Measurements from ENCODE around the gene EXOC3.

EXOC3 gene

DNA sequence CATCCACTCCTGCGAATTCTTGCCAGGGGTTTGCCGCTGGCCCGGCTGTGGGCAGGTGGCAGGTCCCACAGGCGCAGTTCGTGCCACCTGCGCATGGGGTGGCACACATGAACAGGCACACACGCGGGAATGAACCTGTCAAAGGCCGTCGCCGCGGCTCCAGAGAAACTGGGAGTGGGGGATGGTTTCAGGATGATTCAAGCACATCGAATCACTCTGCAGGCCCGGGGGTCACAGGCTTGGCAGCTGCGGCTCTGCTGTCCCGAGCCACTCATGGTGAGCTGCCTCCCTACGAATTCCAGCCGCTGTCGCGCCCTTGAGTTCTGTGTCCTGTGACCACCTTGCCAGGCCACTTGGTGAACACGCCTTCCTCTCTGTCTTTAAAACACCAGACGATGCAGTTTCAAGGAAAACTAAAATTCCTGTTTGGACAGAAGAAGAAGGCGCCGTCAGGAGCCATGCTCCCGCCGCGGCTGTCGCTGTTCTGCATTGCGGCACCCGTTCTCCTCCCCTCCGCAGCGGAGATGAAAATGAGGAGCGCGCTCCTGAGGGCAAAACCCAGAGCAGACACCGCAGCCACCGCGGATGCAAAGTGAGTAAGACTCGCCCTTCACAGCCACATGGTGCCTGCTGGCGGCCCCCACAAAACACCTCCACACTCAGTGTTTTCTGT is 15.4 kb upstream of the EXOC3 start:
- H3K27ac ChIP-seq (ENCODE audit: low read length) = no peak overlapping the region
- no peaks in the 10 kb centered on the region for H3K4me1 ChIP-seq (ENCODE audit: control insufficient read depth, insufficient read depth, low read length)
- no peaks in the 10 kb centered on the region for H3K27me3 ChIP-seq (ENCODE audit: control insufficient read depth, insufficient read depth, low read length)
- no peaks in the 10 kb centered on the region for H3K36me3 ChIP-seq (ENCODE audit: control insufficient read depth, insufficient read depth, low read length)
- no peak for DNase-seq (ENCODE audit: low read depth, low spot score)
- no CpG with 5 or more reads among the region's 39 CpGs for WGBS (ENCODE audit: insufficient coverage, insufficient read length)
- no peaks in the 10 kb centered on the region for H3K9me3 ChIP-seq (ENCODE audit: control insufficient read depth, insufficient read depth, low read length)
- no peak overlapping the region for H3K4me3 ChIP-seq (ENCODE audit: low read length)

DNA sequence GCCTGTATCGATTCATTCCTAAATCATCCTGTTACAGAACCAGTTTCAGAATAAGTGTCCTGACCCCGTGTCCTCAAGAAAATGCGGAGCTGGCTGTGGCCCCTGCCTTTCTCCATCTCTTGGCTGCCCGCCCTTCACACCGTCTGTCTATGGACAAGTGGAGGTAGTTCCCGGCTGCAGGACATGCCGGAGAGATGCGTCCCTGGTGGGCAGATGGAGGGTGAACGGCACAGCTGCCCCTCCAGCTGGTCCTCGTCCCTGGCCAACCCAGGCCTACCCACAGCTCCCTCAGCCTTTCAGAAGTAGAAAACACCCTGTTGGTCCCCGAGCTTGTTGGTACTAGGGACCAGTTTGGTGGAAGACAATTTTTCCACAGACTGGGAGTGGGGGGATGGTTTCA is 14.8 kb upstream of the EXOC3 start:
- no peak for DNase-seq (ENCODE audit: low read depth, low spot score)
- WGBS (ENCODE audit: insufficient coverage, insufficient read length) = no CpG with 5 or more reads among the region's 11 CpGs
- H3K9me3 ChIP-seq (ENCODE audit: control insufficient read depth, insufficient read depth, low read length) = no peaks in the 10 kb centered on the region
- no peak overlapping the region for H3K4me3 ChIP-seq (ENCODE audit: low read length)
- no peaks in the 10 kb centered on the region for H3K4me1 ChIP-seq (ENCODE audit: control insufficient read depth, insufficient read depth, low read length)
- no peak overlapping the region for H3K27ac ChIP-seq (ENCODE audit: low read length)
- H3K36me3 ChIP-seq (ENCODE audit: control insufficient read depth, insufficient read depth, low read length) = no peaks in the 10 kb centered on the region
- no peaks in the 10 kb centered on the region for H3K27me3 ChIP-seq (ENCODE audit: control insufficient read depth, insufficient read depth, low read length)

DNA sequence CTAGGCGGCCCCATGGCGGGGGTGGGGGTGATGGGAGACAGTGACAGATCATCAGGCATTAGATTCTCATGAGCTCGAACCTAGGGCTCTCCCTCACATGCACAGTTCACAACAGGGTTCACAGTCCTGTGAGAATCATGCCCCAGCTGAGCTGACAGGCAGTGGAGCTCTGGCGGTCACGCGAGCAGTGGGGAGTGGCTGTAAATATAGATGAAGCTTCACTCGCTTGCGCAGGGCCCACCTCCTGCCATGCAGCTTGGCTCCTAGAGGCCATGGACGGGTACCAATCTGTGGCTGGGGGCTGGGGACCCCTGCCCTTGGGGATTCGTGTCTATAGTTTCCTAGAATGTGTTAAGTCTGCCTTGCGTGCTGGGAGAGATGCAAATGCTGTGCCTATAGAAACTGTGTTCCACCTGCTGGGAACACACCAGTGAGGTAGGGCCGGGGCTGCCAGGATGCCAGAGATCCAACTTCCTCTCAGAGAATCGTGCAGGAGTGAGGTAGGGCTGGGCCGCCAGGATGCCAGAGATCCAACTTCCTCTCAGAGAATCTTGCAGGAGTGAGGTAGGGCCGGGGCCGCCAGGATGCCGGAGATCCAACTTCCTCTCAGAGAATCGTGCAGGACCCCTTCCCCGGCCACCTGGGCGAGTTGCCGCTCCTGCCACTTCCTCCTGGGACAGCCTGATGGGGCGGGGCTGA is 14.1 kb upstream of the EXOC3 start:
- Histone ChIP-seq H3K9me3 (ENCODE audit: control insufficient read depth, insufficient read depth, low read length) (no peaks in the 10 kb centered on the region), H3K27ac (ENCODE audit: low read length) (no peak overlapping the region), H3K4me3 (ENCODE audit: low read length) (no peak overlapping the region), H3K36me3 (ENCODE audit: control insufficient read depth, insufficient read depth, low read length) (no peaks in the 10 kb centered on the region), H3K4me1 (ENCODE audit: control insufficient read depth, insufficient read depth, low read length) (no peaks in the 10 kb centered on the region), H3K27me3 (ENCODE audit: control insufficient read depth, insufficient read depth, low read length) (no peaks in the 10 kb centered on the region)
- no peak for DNase-seq (ENCODE audit: low read depth, low spot score)
- no CpG with 5 or more reads among the region's 22 CpGs for WGBS (ENCODE audit: insufficient coverage, insufficient read length)

DNA sequence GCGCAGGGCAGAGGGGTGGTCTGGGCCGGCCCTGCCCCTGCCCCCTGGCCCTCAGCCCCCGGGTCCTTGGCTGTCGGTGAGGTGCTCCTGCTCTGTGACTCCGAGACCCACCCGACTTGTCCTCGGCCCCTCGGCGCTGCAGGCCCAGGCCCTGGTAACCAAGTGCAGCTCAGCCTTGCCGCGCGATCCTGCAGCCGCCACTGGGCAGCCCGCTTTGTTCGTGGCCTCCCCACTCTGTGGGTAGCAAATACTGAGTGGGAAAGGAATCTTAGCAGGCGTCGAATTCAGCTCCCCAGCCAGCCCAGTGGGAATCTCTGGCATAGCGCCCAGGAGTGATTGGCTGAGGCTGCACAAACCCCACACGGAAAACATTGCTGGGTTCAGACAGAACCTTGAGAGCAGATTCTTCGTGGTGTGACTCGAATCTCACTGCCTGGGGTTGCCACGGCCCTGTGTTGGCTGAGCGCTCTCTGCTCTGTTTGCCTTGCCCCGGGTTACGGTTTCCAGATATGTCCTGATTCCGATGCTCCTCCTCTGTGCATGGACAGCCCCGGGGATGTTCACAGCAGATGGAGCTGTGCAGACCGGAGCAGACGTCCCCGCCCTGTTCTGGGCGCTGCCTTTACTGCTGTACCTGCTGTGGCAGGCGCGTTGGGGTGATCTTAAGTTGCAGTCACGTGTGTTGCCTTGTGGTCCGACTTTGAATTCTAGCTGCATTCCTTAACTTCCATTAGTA is 13.4 kb upstream of the EXOC3 start:
- whole genome bisulfite sequencing (ENCODE audit: insufficient coverage, insufficient read length) = no CpG with 5 or more reads among the region's 35 CpGs
- Histone ChIP-seq H3K4me1 (ENCODE audit: control insufficient read depth, insufficient read depth, low read length) (no peaks in the 10 kb centered on the region), H3K4me3 (ENCODE audit: low read length) (no peak overlapping the region), H3K27ac (ENCODE audit: low read length) (no peak overlapping the region), H3K9me3 (ENCODE audit: control insufficient read depth, insufficient read depth, low read length) (no peaks in the 10 kb centered on the region), H3K36me3 (ENCODE audit: control insufficient read depth, insufficient read depth, low read length) (no peaks in the 10 kb centered on the region), H3K27me3 (ENCODE audit: control insufficient read depth, insufficient read depth, low read length) (no peaks in the 10 kb centered on the region)
- no peak for DNase-seq (ENCODE audit: low read depth, low spot score)

DNA sequence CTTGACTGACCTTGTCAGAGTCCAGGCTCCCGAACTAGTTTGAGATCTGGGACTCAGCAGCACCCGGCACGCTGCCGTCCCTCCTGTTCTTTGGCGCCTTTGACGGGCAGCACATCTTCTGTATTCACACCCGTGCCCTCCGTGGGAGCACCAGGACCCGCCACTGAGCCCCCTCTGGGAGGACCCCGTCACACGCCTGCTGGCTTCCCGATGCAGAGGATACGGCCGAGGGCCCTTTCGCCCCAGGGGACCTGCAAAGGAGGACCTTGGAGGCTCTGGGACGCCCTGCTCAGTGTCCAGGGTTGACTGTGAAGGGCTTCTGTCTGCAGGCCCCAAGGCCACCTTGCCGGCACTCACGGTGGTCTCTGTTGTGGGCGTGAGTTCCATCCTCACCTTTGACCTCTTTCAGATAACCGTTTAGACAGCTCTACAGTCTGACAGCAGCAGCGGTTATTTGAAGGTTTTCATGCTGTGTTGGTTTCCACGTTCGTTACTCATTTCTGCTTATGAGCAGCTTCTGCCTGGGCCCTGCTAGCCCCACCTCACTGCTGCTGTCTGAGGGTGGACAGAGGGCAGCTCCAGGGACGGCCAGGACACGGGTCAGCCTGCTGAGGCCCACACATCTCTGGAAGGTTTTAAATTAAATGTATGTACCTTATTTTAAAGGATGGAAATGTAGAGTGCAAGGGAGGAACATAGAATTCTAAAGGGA is 12.6 kb upstream of the EXOC3 start:
- no peaks in the 10 kb centered on the region for H3K27me3 ChIP-seq (ENCODE audit: control insufficient read depth, insufficient read depth, low read length)
- no peak for DNase-seq (ENCODE audit: low read depth, low spot score)
- no peak overlapping the region for H3K4me3 ChIP-seq (ENCODE audit: low read length)
- no peak overlapping the region for H3K27ac ChIP-seq (ENCODE audit: low read length)
- H3K9me3 ChIP-seq (ENCODE audit: control insufficient read depth, insufficient read depth, low read length) = no peaks in the 10 kb centered on the region
- no peaks in the 10 kb centered on the region for H3K4me1 ChIP-seq (ENCODE audit: control insufficient read depth, insufficient read depth, low read length)
- no peaks in the 10 kb centered on the region for H3K36me3 ChIP-seq (ENCODE audit: control insufficient read depth, insufficient read depth, low read length)
- WGBS (ENCODE audit: insufficient coverage, insufficient read length) = no CpG with 5 or more reads among the region's 25 CpGs

DNA sequence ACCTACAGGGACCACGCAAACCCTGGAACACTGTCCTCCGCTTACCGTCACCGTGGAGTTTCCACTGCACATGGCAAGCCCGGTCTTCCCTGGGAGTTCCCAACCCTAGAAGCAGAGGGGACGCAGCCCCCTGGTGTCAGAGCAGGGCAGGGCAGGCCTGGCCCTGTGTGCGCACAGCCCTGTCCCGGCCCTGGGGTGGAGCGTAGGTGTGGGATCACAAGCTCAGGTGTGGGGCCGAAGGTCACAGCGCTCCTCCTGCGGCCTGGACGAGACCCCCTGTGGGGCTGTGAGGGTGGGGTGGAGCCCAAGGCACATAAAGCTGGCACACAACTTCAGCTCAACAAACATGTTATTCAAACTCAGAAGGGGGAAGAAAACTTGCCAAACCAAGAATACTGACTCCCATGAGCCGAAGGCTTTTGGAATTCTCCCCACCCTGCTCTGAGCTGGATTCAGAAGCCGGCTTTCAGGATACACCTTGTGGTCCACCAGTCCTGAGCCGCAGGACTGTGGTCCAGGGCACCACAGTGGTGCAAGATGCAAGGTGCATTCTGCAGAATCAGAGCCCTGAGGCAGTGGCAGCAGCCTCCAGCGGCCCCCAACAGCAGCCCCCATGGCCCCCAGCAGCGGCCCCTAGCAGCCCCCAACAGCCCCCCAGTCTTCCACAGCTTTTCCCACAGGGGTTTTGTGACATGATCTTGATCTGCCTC is 11.8 kb upstream of the EXOC3 start:
- no peak for DNase-seq (ENCODE audit: low read depth, low spot score)
- H3K27ac ChIP-seq (ENCODE audit: low read length) = no peak overlapping the region
- H3K9me3 ChIP-seq (ENCODE audit: control insufficient read depth, insufficient read depth, low read length) = no peaks in the 10 kb centered on the region
- no peak overlapping the region for H3K4me3 ChIP-seq (ENCODE audit: low read length)
- H3K27me3 ChIP-seq (ENCODE audit: control insufficient read depth, insufficient read depth, low read length) = no peaks in the 10 kb centered on the region
- H3K36me3 ChIP-seq (ENCODE audit: control insufficient read depth, insufficient read depth, low read length) = no peaks in the 10 kb centered on the region
- no peaks in the 10 kb centered on the region for H3K4me1 ChIP-seq (ENCODE audit: control insufficient read depth, insufficient read depth, low read length)
- WGBS (ENCODE audit: insufficient coverage, insufficient read length) = no CpG with 5 or more reads among the region's 18 CpGs

DNA sequence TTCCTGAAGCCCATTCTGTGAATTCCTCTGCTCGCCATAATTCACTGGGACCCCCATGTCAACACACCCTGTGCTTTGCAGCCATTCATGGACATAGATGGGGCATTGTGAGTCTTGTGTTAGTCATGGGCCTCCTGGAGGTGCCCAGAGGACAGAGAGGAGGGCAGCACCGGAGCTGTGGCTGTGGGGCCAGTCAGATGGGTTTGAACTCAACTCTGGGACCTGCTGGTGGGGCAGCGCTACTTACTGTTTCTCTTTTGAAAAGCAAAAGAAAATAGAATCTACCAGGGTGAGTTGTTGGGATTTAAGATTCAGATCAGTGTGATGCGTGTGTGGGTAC is 11.3 kb upstream of the EXOC3 start:
- WGBS (ENCODE audit: insufficient coverage, insufficient read length) = no CpG with 5 or more reads among the region's 4 CpGs
- no peaks in the 10 kb centered on the region for H3K36me3 ChIP-seq (ENCODE audit: control insufficient read depth, insufficient read depth, low read length)
- DNase-seq (ENCODE audit: low read depth, low spot score) = no peak
- H3K9me3 ChIP-seq (ENCODE audit: control insufficient read depth, insufficient read depth, low read length) = no peaks in the 10 kb centered on the region
- peaks cover 2% of the 10 kb centered on the region; the same call in 1 of the 2 replicates for H3K4me1 ChIP-seq (ENCODE audit: control insufficient read depth, insufficient read depth, low read length)
- H3K27me3 ChIP-seq (ENCODE audit: control insufficient read depth, insufficient read depth, low read length) = no peaks in the 10 kb centered on the region
- no peak overlapping the region for H3K4me3 ChIP-seq (ENCODE audit: low read length)
- H3K27ac ChIP-seq (ENCODE audit: low read length) = no peak overlapping the region

DNA sequence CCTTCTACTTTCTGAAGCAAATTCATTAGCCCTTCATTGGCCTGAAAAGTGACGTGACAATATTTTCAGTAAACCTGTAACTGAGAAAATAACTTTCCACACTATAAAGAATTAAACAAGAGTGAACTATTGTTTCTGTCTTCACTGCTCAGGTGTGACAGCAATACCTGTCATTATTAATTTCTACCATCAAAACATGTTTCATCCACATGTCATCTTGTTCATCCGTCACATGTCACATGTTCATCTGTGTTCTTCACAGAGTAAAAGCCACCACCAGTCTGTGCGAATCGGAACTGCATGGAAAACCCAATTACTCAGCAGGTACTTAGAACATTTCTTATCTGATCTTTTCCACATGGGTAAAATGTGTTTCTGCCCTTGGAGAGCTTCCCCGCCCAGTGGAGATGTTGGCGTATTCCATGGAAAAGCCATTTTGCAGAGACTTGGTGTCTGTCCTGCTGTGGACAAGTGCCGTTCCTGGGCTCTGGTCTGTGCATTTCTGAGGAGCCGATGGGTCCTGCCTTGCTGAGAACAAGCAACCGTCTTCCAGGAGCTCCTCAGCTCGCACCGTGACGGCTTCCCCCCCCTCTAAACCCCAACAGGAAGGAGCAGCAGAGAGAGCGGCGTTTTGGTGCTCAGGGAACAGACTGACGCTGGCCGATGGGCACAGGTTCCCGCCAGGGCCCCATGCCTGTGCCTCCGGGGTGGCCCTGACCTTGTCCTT is 10.6 kb upstream of the EXOC3 start:
- Histone ChIP-seq H3K36me3 (ENCODE audit: control insufficient read depth, insufficient read depth, low read length) (no peaks in the 10 kb centered on the region), H3K4me3 (ENCODE audit: low read length) (no peak overlapping the region), H3K27me3 (ENCODE audit: control insufficient read depth, insufficient read depth, low read length) (no peaks in the 10 kb centered on the region), H3K4me1 (ENCODE audit: control insufficient read depth, insufficient read depth, low read length) (peaks cover 2% of the 10 kb centered on the region; the same call in 1 of the 2 replicates), H3K9me3 (ENCODE audit: control insufficient read depth, insufficient read depth, low read length) (no peaks in the 10 kb centered on the region), H3K27ac (ENCODE audit: low read length) (no peak overlapping the region)
- DNase-seq (ENCODE audit: low read depth, low spot score) = no peak
- WGBS (ENCODE audit: insufficient coverage, insufficient read length) = no CpG with 5 or more reads among the region's 18 CpGs

DNA sequence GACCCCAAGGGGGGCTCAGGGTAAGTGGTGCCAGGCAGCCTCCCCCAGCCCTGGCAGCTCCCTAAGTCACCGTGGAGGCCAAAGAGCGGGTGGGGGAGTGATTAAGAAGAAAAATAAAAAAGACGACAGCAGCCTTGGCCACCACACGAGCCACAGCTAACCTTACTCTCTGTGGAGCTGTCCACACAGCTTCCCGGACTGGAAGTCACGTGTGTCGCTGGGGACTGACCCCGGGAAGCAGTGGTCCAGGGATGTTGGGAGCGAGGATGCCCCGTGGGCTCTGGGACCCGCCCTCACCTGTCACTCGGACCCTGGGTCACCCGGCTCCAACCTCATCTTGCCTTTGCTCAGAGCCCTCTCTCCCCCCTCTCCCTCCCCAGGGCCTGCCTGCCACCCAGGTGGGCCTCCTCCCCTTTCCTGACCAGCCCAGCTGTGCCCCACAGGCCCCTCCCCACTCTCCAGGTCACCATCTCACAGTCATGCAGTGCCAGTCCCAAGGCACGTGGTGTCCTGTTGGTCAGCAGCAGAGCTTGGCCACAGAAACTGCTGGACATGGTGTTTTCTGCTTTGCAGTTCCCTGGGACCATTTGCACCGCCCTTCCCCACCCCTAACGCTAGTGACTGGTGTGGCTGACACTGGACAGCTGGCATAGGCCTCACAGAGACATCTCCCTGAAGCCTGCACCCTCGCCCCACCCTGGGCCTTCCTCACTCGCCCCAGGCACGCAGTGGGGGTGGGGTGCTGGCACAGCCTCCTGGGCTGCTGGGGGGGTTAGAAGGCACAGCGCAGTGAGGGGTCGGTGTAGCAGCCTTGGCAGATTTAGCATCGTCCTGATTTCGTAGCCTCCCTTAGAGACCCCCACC is 9.8 kb upstream of the EXOC3 start:
- no CpG with 5 or more reads among the region's 23 CpGs for WGBS (ENCODE audit: insufficient coverage, insufficient read length)
- H3K9me3 ChIP-seq (ENCODE audit: control insufficient read depth, insufficient read depth, low read length) = no peaks in the 10 kb centered on the region
- no peak overlapping the region for H3K4me3 ChIP-seq (ENCODE audit: low read length)
- peaks cover 2% of the 10 kb centered on the region; the same call in 1 of the 2 replicates for H3K4me1 ChIP-seq (ENCODE audit: control insufficient read depth, insufficient read depth, low read length)
- H3K36me3 ChIP-seq (ENCODE audit: control insufficient read depth, insufficient read depth, low read length) = no peaks in the 10 kb centered on the region
- no peak overlapping the region for H3K27ac ChIP-seq (ENCODE audit: low read length)
- no peak for DNase-seq (ENCODE audit: low read depth, low spot score)
- no peaks in the 10 kb centered on the region for H3K27me3 ChIP-seq (ENCODE audit: control insufficient read depth, insufficient read depth, low read length)

Data from iPS DF 6.9 (cell line).